MCF 10A (cell line): Measurements from ENCODE around the gene SRRM3. TPM values are rescaled to one million over a fixed set of nuclear protein-coding genes. Genes with fewer than 3 reads are reported as not detected.
"Not testable (repeated sequence)": the region's sequence is repeated elsewhere in the genome, so short reads cannot be mapped to it uniquely, and the experiment has no call there.

Experiments
- BruUV-seq: library from RNA; stranded (reverse); fragments of 400-500 nt; replicated peaks from 2 replicates; lab custom pipeline; 2021; lab: Mats Ljungman, UMichigan
- CTCF ChIA-PET: fragments of 300-600 bp; sonication (Branson Sonifier 250); formaldehyde crosslinking; extraction: SDS; loops from one replicate; lab custom pipeline; 2021; ENCODE audit warnings: antibody characterized with exemption, inconsistent platforms; lab: Yijun Ruan, JAX
- POLR2A ChIA-PET: fragments of 300-600, 350-650 bp; sonication (Branson Sonifier 250); formaldehyde crosslinking; extraction: SDS; loops from one replicate; lab custom pipeline; 2020; ENCODE audit warnings: antibody characterized with exemption, inconsistent platforms; lab: Yijun Ruan, JAX
- DNase-seq: peaks from one replicate; pipeline ENCODE4 v3.0.0-alpha.2; 2018; ENCODE audit not compliant: unreplicated experiment
- H3K27ac Mint-ChIP-seq: one replicate; pipeline ENCODE4 v1.8.0; 2022; ENCODE audit warnings: mild to moderate bottlenecking, low read depth, mixed read lengths; ENCODE audit not compliant: unreplicated experiment
- H3K27me3 Mint-ChIP-seq: one replicate; pipeline ENCODE4 v1.8.0; 2022; ENCODE audit warnings: mixed read lengths; ENCODE audit not compliant: insufficient read depth, unreplicated experiment
- H3K36me3 Mint-ChIP-seq: one replicate; pipeline ENCODE4 v1.8.0; 2022; ENCODE audit warnings: mild to moderate bottlenecking, moderate library complexity, mixed read lengths; ENCODE audit not compliant: insufficient read depth, unreplicated experiment
- H3K4me1 Mint-ChIP-seq: one replicate; pipeline ENCODE4 v1.8.0; 2022; ENCODE audit warnings: mixed read lengths; ENCODE audit not compliant: insufficient read depth, unreplicated experiment
- H3K4me3 Mint-ChIP-seq: one replicate; pipeline ENCODE4 v1.8.0; 2022; ENCODE audit warnings: mild to moderate bottlenecking, moderate library complexity, mixed read lengths; ENCODE audit not compliant: unreplicated experiment
- H3K9me3 Mint-ChIP-seq: one replicate; pipeline ENCODE4 v1.8.0; 2022; ENCODE audit warnings: mixed read lengths; ENCODE audit not compliant: unreplicated experiment
- intact Hi-C: fragments of 100-400 bp; cut with micrococcal nuclease; formaldehyde crosslinking; loops from 2 replicates; pipeline ENCODE4 v1.14.1; 2022
- total RNA-seq: library from RNA; stranded (reverse); gene quantifications from 2 replicates; pipeline ENCODE4 v1.2.3, GENCODE V29; 2022
- TF ChIP-seq, protein P1 (sequence below): fragments of 200-600 bp; IDR thresholded peaks from one replicate; pipeline ENCODE4 v1.8.0; 2022; ENCODE audit warnings: antibody characterized with exemption, mild to moderate bottlenecking; ENCODE audit not compliant: unreplicated experiment

Gene SRRM3
- total RNA-seq, 1 experiment from 2014 or later, result 0.70 TPM

DNA sequence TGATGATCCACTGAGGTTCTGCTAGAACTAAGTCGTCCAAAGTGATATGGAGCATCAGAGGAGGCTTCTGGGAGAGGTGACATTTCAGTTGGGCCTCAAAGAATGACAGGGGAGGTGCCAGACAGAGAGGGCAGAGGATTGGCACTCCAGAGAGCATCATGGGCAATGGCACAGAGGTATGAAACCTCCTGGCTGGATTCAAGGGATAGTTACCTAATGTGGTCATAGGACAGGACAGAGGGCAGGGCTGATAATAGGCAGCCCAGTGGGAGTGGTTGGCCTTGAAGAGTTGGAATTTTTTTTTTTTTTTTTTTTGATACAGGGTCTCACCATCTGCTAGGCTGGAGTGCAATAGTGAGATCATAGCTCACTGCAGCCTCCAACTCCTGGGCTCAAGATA lies 7.6 kb downstream of the SRRM3 start:
- POLR2A ChIA-PET, result no interaction called here
- TF ChIP-seq, protein P1, sequence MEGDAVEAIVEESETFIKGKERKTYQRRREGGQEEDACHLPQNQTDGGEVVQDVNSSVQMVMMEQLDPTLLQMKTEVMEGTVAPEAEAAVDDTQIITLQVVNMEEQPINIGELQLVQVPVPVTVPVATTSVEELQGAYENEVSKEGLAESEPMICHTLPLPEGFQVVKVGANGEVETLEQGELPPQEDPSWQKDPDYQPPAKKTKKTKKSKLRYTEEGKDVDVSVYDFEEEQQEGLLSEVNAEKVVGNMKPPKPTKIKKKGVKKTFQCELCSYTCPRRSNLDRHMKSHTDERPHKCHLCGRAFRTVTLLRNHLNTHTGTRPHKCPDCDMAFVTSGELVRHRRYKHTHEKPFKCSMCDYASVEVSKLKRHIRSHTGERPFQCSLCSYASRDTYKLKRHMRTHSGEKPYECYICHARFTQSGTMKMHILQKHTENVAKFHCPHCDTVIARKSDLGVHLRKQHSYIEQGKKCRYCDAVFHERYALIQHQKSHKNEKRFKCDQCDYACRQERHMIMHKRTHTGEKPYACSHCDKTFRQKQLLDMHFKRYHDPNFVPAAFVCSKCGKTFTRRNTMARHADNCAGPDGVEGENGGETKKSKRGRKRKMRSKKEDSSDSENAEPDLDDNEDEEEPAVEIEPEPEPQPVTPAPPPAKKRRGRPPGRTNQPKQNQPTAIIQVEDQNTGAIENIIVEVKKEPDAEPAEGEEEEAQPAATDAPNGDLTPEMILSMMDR, result no peak
- intact Hi-C loops, result no loop called here
- no peak for DNase-seq
- Mint-ChIP-seq H3K36me3 (no peaks in the 10 kb centered on the region), H3K27ac (no peak overlapping the region), H3K4me3 (no peak overlapping the region), H3K4me1 (peaks cover 5% of the 10 kb centered on the region), H3K27me3 (peaks cover 51% of the 10 kb centered on the region), H3K9me3 (no peaks in the 10 kb centered on the region)
- no TSS peak for BruUV-seq
- CTCF ChIA-PET, result no interaction called here

GRCh38 chr7:76211216-76211615 lies 9.5 kb downstream of the SRRM3 start:
- no peak for DNase-seq
- ChIA-PET CTCF (interaction anchor here (0.6 kb wide), 1 partner anchor 46 kb away, joined by 3 read pairs; no protein-coding TSS in a partner anchor), POLR2A (no interaction called here)
- Mint-ChIP-seq H3K4me1 (peaks cover 5% of the 10 kb centered on the region), H3K9me3 (no peaks in the 10 kb centered on the region), H3K27ac (no peak overlapping the region), H3K27me3 (peaks cover 40% of the 10 kb centered on the region), H3K36me3 (no peaks in the 10 kb centered on the region), H3K4me3 (no peak overlapping the region)
- BruUV-seq, result no TSS peak
- intact Hi-C loops, result no loop called here
- TF ChIP-seq, protein P1, result no peak

DNA sequence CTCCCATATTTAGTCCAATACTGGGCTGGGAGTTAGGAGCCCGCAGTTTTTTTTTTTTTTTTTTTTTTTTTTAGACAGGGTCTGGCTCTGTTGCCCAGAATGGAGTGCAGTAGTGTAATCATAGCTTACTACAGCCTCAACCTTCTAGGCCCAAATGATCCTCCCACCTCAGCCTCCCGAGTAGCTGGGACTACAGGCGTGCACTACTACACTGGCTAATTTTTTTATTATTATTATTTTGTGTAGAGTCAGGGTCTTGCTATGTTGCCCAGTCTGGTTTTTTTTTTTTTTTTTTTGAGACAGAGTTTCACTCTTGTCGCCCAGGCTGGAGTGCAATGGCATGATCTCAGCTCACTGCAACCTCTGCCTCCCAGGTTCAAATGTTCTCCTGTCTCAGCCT lies 13.7 kb downstream of the SRRM3 start:
- intact Hi-C loops, H3K27ac Mint-ChIP-seq, H3K4me1 Mint-ChIP-seq, H3K4me3 Mint-ChIP-seq, BruUV-seq, H3K9me3 Mint-ChIP-seq, H3K36me3 Mint-ChIP-seq, POLR2A ChIA-PET, DNase-seq, CTCF ChIA-PET: not testable (repeated sequence)
- H3K27me3 Mint-ChIP-seq, result peaks cover 31% of the 10 kb centered on the region

DNA sequence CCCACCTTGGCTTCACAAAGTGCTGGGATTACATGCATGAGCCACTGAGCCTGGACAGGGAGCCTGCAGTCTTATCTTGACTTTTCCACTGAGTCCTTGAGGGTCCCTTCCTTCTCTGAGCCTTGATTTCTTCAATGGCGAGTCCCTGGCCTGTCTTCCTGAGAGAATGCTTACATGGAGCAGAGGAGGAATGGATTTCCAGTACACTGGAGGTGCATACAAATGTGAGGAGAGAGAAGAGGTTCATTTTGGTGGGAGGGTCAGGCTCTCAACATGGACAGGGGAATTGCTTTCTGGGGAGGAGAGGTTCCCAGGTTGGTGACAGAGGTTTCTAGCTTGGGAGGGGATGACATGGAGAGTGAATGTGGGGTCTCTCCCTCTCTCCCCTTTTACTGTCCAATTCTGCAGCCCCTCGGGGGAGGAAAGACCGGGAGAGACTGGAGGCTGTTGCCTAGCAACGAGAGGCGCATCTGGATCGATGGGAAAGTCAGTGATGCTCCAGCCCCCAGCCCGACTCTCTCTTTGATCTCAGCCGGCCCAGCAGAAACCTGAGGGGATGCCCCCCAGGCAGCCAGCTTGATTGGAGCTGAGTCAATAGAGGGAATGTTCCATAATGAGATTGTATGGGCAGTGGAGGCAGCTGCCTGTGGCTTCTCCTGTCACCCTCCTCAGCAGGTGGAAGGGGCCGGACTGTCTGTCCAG lies 14.8 kb downstream of the SRRM3 start:
- CTCF ChIA-PET, result interaction anchor here (0.6 to 0.8 kb wide), 2 partner anchors 88 to 352 kb away, joined by 3 to 5 read pairs; no protein-coding TSS in a partner anchor
- no peaks in the 10 kb centered on the region for H3K9me3 Mint-ChIP-seq
- POLR2A ChIA-PET, result no interaction called here
- BruUV-seq, result no TSS peak
- intact Hi-C loops, result no loop called here
- no peak for DNase-seq
- H3K4me3 Mint-ChIP-seq, result no peak overlapping the region
- no peaks in the 10 kb centered on the region for H3K36me3 Mint-ChIP-seq
- H3K27ac Mint-ChIP-seq, result no peak overlapping the region
- TF ChIP-seq, protein P1, result no peak
- peaks cover 25% of the 10 kb centered on the region for H3K27me3 Mint-ChIP-seq
- H3K4me1 Mint-ChIP-seq, result no peaks in the 10 kb centered on the region
